Duodenal mucosa (tissue), 2 donors: Measurements from ENCODE around the gene DKKL1.

ENCODE experiments used
- H3K27ac ChIP-seq: one replicate; pipeline ENCODE4 v1.7.0; 2013; ENCODE audit warnings: low read depth, low read length
- H3K27me3 ChIP-seq, 2 donors: one replicate each; pipeline ENCODE4 v1.7.0; 2013; ENCODE audit warnings: low read length in 2 of 2, control low read depth in 1 of 2; ENCODE audit not compliant: insufficient read depth in 2 of 2, control insufficient read depth in 1 of 2
- H3K36me3 ChIP-seq, 2 donors: one replicate each; pipeline ENCODE4 v1.7.0; 2013; ENCODE audit warnings: low read length in 2 of 2, control low read depth in 1 of 2; ENCODE audit not compliant: insufficient read depth in 2 of 2, control insufficient read depth in 1 of 2
- H3K4me1 ChIP-seq, 2 donors: one replicate each; pipeline ENCODE4 v1.7.0; 2013; ENCODE audit warnings: low read length in 2 of 2, control low read depth in 1 of 2; ENCODE audit not compliant: insufficient read depth in 2 of 2, control insufficient read depth in 1 of 2
- H3K4me3 ChIP-seq, 2 donors: one replicate each; pipeline ENCODE4 v1.7.0; 2013; ENCODE audit warnings: low read length in 2 of 2, low read depth in 1 of 2
- H3K9ac ChIP-seq, 2 donors: one replicate each; pipeline ENCODE4 v1.7.0; 2013; ENCODE audit warnings: low read length in 2 of 2, low read depth in 1 of 2
- H3K9me3 ChIP-seq, 2 donors: one replicate each; pipeline ENCODE4 v1.7.0; 2013; ENCODE audit warnings: low read length in 2 of 2, control low read depth in 1 of 2; ENCODE audit not compliant: control insufficient read depth in 1 of 2

DKKL1 gene

GRCh38 chr19:49395581-49396407, 32.1 kb downstream of the DKKL1 start:
- H3K4me3 ChIP-seq: no peak overlapping the region
- H3K27ac ChIP-seq: no peak overlapping the region
- no peaks in the 10 kb centered on the region for H3K27me3 ChIP-seq
- peaks cover 0 to 4% of the 10 kb centered on the region in 2 donors for H3K4me1 ChIP-seq
- no peak overlapping the region for H3K9ac ChIP-seq
- no peaks in the 10 kb centered on the region for H3K9me3 ChIP-seq
- H3K36me3 ChIP-seq: no peaks in the 10 kb centered on the region

- H3K36me3 ChIP-seq: no peaks in the 10 kb centered on the region
- H3K4me3 ChIP-seq: no peak overlapping the region
- H3K4me1 ChIP-seq: no peaks in the 10 kb centered on the region
- no peak overlapping the region for H3K27ac ChIP-seq
- no peaks in the 10 kb centered on the region for H3K27me3 ChIP-seq
- no peaks in the 10 kb centered on the region for H3K9me3 ChIP-seq
- H3K9ac ChIP-seq: no peak overlapping the region
Observed at GRCh38 chr19:49396738-49397505, 33.2 kb downstream of the DKKL1 start.

- no peaks in the 10 kb centered on the region for H3K9me3 ChIP-seq
Observed at GRCh38 chr19:49398001-49398615, 34.4 kb downstream of the DKKL1 start.

GRCh38 chr19:49398931-49399330, 35.3 kb downstream of the DKKL1 start:
- Histone ChIP-seq H3K4me1 (no peaks in the 10 kb centered on the region), H3K36me3 (no peaks in the 10 kb centered on the region), H3K9ac (no peak overlapping the region), H3K9me3 (no peaks in the 10 kb centered on the region), H3K4me3 (no peak overlapping the region), H3K27ac (no peak overlapping the region), H3K27me3 (no peaks in the 10 kb centered on the region)

More at GRCh38 chr19:49398001-49398615, 34.4 kb downstream of the DKKL1 start:
- no peak overlapping the region for H3K27ac ChIP-seq
- no peaks in the 10 kb centered on the region for H3K36me3 ChIP-seq
- no peak overlapping the region for H3K4me3 ChIP-seq
- no peak overlapping the region for H3K9ac ChIP-seq
- no peaks in the 10 kb centered on the region for H3K27me3 ChIP-seq
- H3K4me1 ChIP-seq: no peaks in the 10 kb centered on the region

GRCh38 chr19:49400029-49400428, 36.4 kb downstream of the DKKL1 start:
- Histone ChIP-seq H3K27ac (no peak overlapping the region), H3K9me3 (no peaks in the 10 kb centered on the region), H3K4me3 (no peak overlapping the region)

GRCh38 chr19:49403404-49404187, 39.9 kb downstream of the DKKL1 start:
- H3K9me3 ChIP-seq: no peaks in the 10 kb centered on the region
- no peak overlapping the region for H3K9ac ChIP-seq
- H3K27me3 ChIP-seq: no peaks in the 10 kb centered on the region
- H3K27ac ChIP-seq: no peak overlapping the region
- H3K4me3 ChIP-seq: no peak overlapping the region
- no peaks in the 10 kb centered on the region for H3K4me1 ChIP-seq
- H3K36me3 ChIP-seq: no peaks in the 10 kb centered on the region

More at GRCh38 chr19:49400029-49400428, 36.4 kb downstream of the DKKL1 start:
- H3K27me3 ChIP-seq: no peaks in the 10 kb centered on the region
- H3K36me3 ChIP-seq: no peaks in the 10 kb centered on the region
- no peak overlapping the region for H3K9ac ChIP-seq
- H3K4me1 ChIP-seq: no peaks in the 10 kb centered on the region

- H3K27ac ChIP-seq: no peak overlapping the region
- no peak overlapping the region for H3K4me3 ChIP-seq
- H3K9me3 ChIP-seq: no peaks in the 10 kb centered on the region
- peaks cover 4 to 8% of the 10 kb centered on the region in 2 donors for H3K4me1 ChIP-seq
- no peaks in the 10 kb centered on the region for H3K27me3 ChIP-seq
- H3K9ac ChIP-seq: no peak overlapping the region
- no peaks in the 10 kb centered on the region for H3K36me3 ChIP-seq
Observed at GRCh38 chr19:49407079-49407478, 43.4 kb downstream of the DKKL1 start.

- Histone ChIP-seq H3K27me3 (no peaks in the 10 kb centered on the region), H3K9ac (no peak overlapping the region), H3K4me1 (peaks cover 4 to 8% of the 10 kb centered on the region in 2 donors), H3K9me3 (no peaks in the 10 kb centered on the region), H3K27ac (no peak overlapping the region), H3K36me3 (no peaks in the 10 kb centered on the region), H3K4me3 (no peak overlapping the region)
Observed at GRCh38 chr19:49407482-49408015, 43.9 kb downstream of the DKKL1 start.

GRCh38 chr19:49408816-49409440, 45.3 kb downstream of the DKKL1 start:
- H3K27ac ChIP-seq: no peak overlapping the region
- peaks cover 4 to 8% of the 10 kb centered on the region in 2 donors for H3K4me1 ChIP-seq
- H3K9ac ChIP-seq: no peak overlapping the region

More at GRCh38 chr19:49408816-49409440, 45.3 kb downstream of the DKKL1 start:
- no peaks in the 10 kb centered on the region for H3K9me3 ChIP-seq
- H3K4me3 ChIP-seq: no peak overlapping the region
- no peaks in the 10 kb centered on the region for H3K36me3 ChIP-seq
- H3K27me3 ChIP-seq: no peaks in the 10 kb centered on the region
